GM18526 (cell line): ENCODE data around the gene ZNF136.

Experiments used
- POLR2A ChIP-seq: IDR thresholded peaks from 3 replicates; pipeline ENCODE4 v1.6.1; 2011; ENCODE audit not compliant: insufficient read length; ENCODE audit errors: extremely low read depth

Gene ZNF136

DNA sequence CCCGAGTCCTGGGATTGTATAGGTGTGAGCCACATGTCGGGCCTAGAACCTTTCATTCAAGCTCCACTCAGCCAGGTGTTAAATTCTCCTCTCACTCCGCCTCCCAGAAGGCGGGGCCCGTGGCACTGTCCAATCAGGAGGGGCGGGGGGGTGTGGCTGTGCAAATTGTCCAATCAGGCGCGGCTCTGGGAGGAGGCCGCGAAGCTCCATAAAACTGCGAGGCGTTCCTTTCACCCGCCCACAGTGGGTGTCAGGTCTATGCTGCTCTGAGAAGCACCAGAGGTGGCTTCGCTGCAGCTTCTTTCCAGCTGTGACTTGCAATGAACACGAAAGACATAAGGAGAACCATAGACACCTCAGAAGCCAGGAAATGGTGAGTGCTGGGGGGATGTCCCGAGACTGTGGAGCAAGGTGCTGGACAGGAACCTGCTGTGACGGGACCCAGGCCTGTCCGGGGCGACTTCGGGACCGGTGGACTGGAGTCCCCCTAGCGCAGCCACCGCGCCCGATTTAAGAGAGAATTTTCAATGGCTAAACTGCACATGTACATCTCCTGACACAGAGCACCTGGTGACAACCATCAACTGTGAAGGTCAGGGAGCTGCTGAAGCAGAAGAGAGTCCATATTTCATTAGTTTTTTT is 3.0 kb upstream of the ZNF136 start:
- TF ChIP-seq POLR2A: no peak

DNA sequence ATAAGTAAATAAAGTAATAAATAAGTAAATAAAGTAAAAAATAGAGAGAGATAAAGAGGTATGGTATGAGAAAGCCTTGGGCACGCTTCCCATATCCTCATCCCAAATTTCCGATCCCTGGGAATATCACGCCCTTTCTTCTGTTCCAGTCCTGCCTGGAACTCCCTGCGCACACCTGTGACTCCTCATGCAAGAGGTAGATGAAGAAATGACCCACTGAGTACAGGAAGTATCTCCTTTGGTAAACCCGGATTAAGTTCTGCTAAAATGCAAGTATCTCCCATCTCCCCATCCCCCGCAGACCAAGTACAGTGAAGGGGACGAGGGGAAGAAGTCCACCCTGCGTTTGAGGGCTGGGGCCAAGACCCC is 399 bp upstream of the ZNF136 start:
- no peak for TF ChIP-seq POLR2A

DNA sequence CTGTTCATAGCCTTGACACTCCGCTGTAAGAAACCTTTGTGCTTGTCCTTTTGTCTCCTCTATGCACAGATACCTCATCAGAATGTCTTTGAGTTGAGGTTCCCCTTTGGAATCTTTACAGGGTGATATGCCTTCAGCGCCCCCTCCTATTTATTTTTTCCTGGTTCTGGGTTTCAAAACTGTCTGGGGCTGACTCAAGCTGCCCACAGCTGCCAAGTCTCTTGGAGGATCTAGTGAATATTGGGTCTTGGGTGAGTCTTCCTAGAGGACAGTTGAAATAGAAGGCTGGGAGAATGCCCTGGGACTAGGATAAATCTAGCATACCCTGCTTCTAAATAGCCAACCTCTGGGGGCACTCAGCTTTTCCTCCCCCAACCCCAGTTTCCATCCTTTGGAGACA is 930 bp downstream of the ZNF136 start:
- TF ChIP-seq POLR2A: no peak

DNA sequence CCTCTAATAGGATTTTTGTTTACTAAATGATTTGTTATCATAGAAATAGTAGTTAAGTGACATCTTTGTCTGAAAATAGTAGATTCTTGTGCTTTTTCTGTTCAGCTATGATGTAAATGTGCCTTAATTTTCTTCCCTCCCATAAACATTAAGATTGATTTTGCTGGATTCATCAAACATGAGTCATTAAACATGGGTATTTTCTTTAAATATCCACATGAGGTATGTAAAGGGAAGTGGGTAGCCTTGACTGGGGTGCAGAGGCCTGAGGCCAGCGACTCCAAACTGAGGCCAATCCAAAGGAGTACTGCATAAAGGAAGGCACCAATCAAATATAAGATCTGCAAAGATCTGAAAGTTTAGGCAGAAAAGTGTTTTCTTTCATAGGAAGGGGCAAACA is 3.7 kb downstream of the ZNF136 start:
- no peak for TF ChIP-seq POLR2A

DNA sequence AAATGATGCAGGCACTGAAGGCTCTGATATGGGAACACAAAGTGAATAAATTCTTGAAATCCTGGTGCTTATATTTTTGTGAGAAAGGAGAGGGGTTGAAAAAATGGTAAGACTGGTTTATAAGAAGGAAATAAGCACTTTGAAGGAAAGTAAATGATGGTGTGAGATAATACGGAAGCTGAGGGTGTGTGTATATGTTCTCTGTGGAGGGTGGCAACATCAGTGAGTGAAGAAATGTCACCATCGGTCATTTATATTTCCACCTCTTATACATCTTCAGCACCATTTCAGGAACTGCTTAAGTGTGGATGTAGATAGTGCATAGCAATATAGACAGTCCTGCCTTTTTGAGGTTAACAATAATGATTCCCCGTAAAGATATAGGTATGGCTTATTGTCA is 17.5 kb downstream of the ZNF136 start:
- no peak for TF ChIP-seq POLR2A

DNA sequence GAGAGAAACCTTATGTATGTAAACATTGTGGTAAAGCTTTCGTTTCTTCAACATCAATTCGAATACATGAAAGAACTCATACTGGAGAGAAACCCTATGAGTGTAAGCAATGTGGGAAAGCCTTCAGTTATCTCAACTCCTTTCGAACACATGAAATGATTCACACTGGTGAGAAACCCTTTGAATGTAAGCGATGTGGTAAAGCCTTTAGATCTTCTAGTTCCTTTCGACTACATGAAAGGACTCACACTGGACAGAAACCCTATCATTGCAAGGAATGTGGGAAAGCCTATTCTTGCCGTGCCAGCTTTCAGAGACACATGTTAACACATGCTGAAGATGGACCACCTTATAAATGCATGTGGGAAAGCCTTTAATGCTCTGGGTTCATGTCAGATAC is 24.7 kb downstream of the ZNF136 start:
- no peak for TF ChIP-seq POLR2A

DNA sequence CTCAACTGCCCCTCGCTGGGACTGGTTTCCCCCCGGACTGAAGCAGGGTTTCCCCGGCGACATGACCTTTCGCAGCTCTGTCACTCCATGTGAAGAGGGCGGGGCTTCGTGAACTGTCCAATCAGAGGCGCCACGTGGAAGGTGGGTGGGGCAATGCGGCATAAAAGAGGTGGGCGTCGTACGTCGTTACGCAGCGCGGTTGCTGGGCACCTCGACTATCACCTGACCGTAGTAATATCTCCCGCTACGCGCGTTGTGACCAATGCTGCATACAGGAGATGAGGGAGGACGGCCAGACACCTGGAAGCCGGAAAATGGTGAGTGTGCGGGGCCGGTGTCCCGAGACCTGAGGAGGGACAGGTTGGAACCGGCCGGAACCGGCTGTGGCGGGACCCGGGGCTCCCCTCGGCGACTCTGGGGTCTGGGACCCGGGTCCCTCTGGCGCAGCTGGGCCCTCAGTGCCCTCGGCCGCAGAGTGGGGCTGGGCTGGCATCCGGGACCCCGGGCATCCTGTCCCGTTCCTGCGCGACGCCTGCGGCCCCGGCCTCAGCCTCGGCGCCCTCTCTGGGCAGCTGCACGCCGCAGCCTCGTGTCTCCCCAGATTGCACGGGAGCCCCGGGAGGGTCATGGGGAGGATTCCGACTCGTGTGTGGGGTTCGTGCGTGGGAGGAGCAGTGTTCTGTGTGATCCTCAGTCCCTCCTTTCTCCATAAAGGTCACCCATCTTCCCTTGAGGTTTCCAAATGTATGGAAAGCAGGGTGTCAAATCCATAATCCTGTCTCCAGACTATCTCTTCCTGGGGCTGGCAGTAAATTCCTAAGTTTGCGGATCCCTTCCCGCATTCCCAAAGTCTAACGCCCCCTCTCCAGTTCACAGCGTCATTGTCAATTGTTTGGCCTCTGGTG is 32.2 kb downstream of the ZNF136 start:
- no peak for TF ChIP-seq POLR2A

DNA sequence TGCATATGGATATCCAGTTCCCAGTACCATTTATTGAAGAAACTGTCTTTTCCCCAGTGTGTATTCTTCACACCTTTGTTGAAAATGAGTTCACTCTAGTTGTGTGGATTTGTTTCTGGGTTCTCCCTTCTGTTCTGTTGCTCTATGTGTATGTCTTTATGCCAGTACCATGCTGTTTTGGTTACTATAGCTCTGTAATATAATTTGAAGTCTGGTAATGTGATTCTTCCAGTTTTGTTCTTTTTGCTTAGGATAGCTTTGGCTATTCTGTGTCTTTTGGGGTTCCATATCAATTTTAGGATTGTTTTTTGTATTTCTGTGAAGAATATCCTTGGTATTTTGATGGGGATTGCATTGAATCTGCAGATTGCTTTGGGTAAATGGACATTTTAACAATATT is 35.2 kb downstream of the ZNF136 start:
- no peak for TF ChIP-seq POLR2A

DNA sequence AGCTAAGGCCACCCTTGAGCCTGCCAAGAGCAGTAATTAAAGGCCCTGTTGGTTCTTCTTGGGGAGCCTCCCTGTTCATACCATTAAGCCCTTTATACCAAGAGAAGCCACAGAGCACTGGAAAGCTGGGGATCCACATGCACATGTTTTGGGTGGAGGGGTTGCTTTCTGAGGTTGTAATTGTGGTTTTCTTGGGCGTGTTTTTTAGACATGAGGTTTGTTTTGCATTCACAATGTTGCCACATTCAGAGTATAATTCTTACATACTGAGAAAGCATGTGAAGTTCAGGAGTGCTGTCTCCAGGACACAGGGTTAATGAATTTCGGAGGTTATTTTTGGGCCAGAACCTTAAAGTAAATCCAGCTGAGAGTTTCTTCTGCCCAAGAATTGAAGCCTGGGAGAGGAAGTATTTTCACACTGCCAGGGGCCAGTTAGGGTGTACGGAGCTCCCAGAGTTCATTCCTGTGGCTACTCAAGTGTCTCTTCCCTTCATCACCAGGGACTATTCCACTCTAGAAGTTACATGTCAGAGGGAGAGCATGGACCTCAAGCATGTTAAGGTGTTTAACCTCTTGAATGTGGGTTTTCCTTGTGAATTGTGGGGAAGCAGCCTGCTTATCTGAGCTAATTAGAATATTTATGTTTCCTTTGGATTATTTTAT is 37.0 kb downstream of the ZNF136 start:
- TF ChIP-seq POLR2A: no peak

DNA sequence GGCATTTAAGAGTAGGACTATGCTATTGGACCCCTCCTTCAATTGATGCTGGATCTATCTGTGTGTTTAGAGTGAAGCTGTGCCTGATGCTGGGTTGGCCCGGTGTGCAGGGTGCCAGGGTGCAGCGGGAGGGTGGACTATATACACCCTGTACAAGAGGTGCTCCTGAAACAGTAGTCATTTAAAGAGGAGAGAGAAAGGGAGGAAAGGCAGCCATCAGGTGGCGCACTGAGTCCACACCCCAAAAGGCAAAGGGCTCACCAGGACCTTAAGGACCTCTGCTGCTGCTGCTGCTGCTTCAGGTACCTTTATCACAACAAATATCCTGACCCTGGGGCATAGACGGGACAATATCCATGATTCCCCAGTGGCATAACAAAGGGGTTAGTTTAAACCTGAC is 39.4 kb downstream of the ZNF136 start:
- no peak for TF ChIP-seq POLR2A

DNA sequence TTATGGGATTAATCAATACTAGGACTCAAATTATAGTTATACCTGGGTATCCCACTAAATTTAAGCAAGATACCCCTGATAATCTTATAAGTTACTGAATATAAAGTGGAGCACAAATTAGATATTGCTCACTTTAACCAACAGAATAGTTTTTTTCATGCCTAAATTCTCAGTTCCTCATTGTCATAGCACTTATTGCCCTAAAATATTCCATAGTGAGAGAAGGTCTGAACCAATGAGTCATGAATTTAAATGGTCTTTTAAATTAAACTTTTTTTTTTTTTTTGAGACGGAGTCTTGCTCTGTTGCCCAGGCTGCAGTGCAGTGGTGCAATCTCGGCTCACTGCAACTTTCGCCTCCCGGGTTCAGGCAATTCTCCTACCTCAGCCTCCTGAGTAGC is 42.4 kb downstream of the ZNF136 start:
- TF ChIP-seq POLR2A: no peak

DNA sequence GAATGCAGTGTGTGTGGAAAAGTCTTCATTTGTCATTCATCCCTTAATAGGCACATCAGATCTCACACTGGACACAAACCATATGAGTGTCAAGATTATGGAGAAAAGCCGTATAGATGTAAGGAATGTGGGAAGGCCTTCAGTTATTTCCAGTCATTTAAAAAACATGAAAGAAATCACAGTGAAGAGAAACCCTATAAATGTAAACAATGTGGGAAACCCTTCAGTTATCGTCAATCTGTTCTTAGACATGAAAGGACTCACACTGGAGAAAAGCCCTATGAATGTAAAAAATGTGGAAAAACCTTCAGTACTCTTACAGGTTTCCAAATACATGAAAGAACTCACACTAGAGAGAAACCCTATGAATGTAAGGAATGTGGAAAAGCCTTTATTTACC is 45.3 kb downstream of the ZNF136 start:
- TF ChIP-seq POLR2A: no peak

DNA sequence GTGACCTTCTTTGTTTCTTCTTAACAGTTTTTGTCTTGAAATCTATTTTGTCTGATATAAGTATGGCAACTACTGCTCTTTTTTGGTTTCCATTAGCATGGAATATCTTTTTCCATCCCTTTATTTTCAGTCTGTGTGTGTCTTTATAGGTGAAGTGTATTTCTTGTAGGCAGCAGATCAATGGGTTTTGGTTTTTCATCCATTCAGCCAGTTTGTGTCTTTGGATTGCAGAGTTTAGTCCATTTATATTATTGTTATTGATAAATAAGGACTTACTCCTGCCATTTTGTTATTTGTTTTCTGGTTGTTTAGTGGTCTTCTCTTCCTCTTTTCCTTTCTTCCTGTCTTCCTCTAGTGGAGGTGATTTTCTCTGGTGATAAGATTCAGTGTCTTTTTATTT is 54.4 kb downstream of the ZNF136 start:
- no peak for TF ChIP-seq POLR2A

DNA sequence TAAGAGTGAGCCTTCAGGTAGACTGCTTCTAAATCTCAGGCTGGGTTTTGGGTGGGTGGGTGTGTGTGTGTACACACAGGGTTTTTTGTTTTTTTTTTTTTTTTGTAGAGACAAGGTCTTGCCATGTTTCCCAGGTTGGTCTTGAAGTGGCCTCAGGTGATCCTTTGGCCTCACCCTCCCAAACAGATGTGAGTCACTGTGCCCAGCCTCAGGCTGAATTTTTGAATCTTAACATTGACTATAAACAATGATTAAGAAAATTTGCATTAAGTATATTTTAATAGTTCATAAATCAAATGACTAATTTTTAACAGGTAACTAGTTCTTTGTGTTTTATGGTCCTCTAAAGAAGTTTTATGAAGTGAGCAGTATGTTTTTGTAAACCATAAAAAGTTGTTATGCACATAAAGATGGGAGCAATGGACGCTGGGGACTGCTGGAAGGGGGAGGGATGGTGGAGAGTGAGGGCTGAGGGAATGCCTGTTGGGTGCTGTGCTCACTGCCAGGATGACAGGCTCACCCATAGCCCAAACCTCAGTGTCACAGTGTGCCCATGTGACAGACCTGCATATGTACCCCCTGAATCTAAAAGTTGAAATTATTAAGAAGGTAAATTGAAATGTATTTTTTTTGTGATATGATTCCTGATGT is 60.2 kb downstream of the ZNF136 start:
- TF ChIP-seq POLR2A: no peak

DNA sequence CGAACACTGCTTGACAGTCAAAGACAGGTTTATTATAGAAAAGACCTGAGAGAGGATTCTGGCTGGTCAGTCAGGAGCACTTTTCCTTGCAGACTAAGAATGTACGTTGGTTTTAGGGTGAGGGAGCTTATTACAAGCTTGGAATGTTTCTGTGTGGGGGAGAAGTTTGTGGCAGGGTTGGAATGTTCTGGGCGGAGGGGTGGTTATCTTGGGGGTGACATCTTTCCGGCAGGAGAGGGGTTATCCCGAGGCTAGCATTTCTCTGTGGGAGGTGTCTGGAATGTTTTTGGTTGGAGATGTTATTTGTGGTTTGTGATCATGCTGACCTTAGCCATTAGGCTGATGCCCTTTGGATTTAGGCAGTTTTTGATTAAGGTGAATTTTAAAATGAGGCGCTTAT is 61.8 kb downstream of the ZNF136 start:
- TF ChIP-seq POLR2A: no peak

DNA sequence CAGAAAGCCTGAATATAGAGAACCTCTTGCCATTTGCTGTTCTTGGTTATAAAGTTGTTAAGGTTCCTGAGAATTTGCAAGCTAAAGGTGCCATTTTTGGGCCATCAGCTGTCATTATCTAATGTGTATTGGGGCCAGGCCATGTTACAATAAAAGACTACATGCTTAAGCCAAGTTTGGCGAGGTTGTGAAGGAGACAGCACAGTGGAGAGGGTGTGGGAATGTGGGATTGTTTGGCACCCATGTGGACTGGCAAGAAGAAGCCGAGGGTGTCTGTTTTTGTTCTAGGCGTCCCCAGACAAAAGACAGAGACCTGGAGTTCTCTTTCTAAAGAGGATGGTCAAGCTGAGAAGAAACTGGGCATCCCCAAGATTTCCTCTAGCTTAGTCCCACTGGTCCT is 67.1 kb downstream of the ZNF136 start:
- TF ChIP-seq POLR2A: no peak
